ENCODE results near the gene PSMD7. TPM values are rescaled to one million over a fixed set of nuclear protein-coding genes. Genes with fewer than 3 reads are reported as not detected.

Gene PSMD7
- total and polyA plus RNA-seq, 10 of the 15 experiments (the other 5 are each of a cell fraction or from before 2014, with no cell fraction given): 64.3 to 199 (median 100) TPM

DNA sequence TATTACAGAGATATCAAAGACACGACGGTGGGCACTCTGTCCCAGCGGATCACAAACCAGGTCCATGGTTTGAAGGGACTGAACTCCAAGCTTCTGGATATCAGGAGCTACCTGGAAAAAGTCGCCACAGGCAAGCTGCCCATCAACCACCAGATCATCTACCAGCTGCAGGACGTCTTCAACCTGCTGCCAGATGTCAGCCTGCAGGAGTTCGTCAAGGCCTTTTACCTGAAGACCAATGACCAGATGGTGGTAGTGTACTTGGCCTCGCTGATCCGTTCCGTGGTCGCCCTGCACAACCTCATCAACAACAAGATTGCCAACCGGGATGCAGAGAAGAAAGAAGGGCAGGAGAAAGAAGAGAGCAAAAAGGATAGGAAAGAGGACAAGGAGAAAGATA lies 8.7 kb downstream of the PSMD7 start:
- no peak for FAIRE-seq
- H3K4me2 ChIP-seq (ENCODE audit: control insufficient read depth, insufficient read depth): no peak overlapping the region
- no peak for DNase-seq (ENCODE audit: low read depth, low spot score)
- CTCF ChIA-PET: interaction anchor here (0.7 to 2.2 kb wide), 6 partner anchors 11 to 319 kb away, joined by 3 to 7 read pairs (median 3); no protein-coding TSS in a partner anchor
- RAD21 ChIA-PET (ENCODE audit: unreplicated experiment): interaction anchor here (1.3 kb wide), 1 partner anchor 241 kb away, joined by 3 read pairs; no protein-coding TSS in a partner anchor
- POLR2A ChIA-PET: no interaction called here
- H4K20me1 ChIP-seq (ENCODE audit: control insufficient read depth, insufficient read depth): no peaks in the 10 kb centered on the region
- SMC1A ChIA-PET (ENCODE audit: uncharacterized antibody, unreplicated experiment): interaction anchor here (1.0 to 1.6 kb wide), 2 partner anchors 319 to 400 kb away, joined by 3 to 4 read pairs; no protein-coding TSS in a partner anchor
- WGBS (ENCODE audit: insufficient coverage, insufficient replicate concordance, low lambda C conversion rate, missing lambda C conversion rate): 87% methylated on average over 11 of the region's 11 CpGs
- H3K79me2 ChIP-seq (ENCODE audit: control insufficient read depth, insufficient read depth, low read length): no peaks in the 10 kb centered on the region; the same call in 1 of the 2 replicates
- H3K9me3 ChIP-seq (replicated peaks; ENCODE audit: control insufficient read depth, insufficient read depth, low read length): no peaks in the 10 kb centered on the region
- BruUV-seq (replicated peaks): no TSS peak
- TF ChIP-seq ZNF24 (IDR thresholded peaks at IDR 0.05): no peak
- no peak for TF ChIP-seq SREBF1 (IDR thresholded peaks at IDR 0.05; ENCODE audit: low read length)
- TF ChIP-seq TARDBP (IDR thresholded peaks at IDR 0.05; ENCODE audit: borderline replicate concordance): no peak
- no peak for TF ChIP-seq EGR1 (IDR thresholded peaks at IDR 0.05; ENCODE audit: borderline replicate concordance in 1 of 2, low read depth in 2 of 2, low read length in 2 of 2)
- TF ChIP-seq RBBP5 (conservative IDR thresholded peaks at IDR 0.05): no peak
- TF ChIP-seq NR2C2 (IDR thresholded peaks at IDR 0.05; ENCODE audit: borderline replicate concordance, control insufficient read depth, insufficient read length, low read depth): no peak
- no peak for TF ChIP-seq MYB (IDR thresholded peaks at IDR 0.05; ENCODE audit: borderline replicate concordance, low read depth, low read length)
- TF ChIP-seq NFXL1 (IDR thresholded peaks at IDR 0.05; ENCODE audit: borderline replicate concordance): no peak
- TF ChIP-seq, protein P1, sequence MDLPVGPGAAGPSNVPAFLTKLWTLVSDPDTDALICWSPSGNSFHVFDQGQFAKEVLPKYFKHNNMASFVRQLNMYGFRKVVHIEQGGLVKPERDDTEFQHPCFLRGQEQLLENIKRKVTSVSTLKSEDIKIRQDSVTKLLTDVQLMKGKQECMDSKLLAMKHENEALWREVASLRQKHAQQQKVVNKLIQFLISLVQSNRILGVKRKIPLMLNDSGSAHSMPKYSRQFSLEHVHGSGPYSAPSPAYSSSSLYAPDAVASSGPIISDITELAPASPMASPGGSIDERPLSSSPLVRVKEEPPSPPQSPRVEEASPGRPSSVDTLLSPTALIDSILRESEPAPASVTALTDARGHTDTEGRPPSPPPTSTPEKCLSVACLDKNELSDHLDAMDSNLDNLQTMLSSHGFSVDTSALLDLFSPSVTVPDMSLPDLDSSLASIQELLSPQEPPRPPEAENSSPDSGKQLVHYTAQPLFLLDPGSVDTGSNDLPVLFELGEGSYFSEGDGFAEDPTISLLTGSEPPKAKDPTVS (IDR thresholded peaks at IDR 0.05; ENCODE audit: low read depth, low read length): no peak
- no peak for TF ChIP-seq YY1 (IDR thresholded peaks at IDR 0.05; ENCODE audit: low read depth, low read length)
- no peak for TF ChIP-seq TCF3 (IDR thresholded peaks at IDR 0.05; ENCODE audit: borderline replicate concordance, insufficient read depth, low read depth, low read length)
- no peak for TF ChIP-seq CHD2 (IDR thresholded peaks at IDR 0.05; ENCODE audit: borderline replicate concordance, low read depth, low read length)
- TF ChIP-seq IRF3 (IDR thresholded peaks at IDR 0.05): no peak
- no peak for TF ChIP-seq CUX1 (IDR thresholded peaks at IDR 0.05; ENCODE audit: insufficient replicate concordance, low read depth, low read length)
- peaks cover 13 to 50% of the 10 kb centered on the region in 2 experiments for H3K36me3 ChIP-seq (ENCODE audit: control insufficient read depth in 2 of 2, insufficient read depth in 2 of 2, low read length in 1 of 2)
- no peak overlapping the region for H3K9ac ChIP-seq (ENCODE audit: control insufficient read depth, insufficient read depth, low read length)
- intact Hi-C loops (cut with micrococcal nuclease; ENCODE audit: unreplicated experiment) (no loop called here), in situ Hi-C loops (cut with MboI) (loop anchor here (5.0 kb wide), 1 partner anchor 132 kb away; no protein-coding TSS in a partner anchor)
- H3K4me3 ChIP-seq: no peak overlapping the region
- H2AFZ ChIP-seq (ENCODE audit: control insufficient read depth, low read depth, low read length): no peak overlapping the region
- H3K4me1 ChIP-seq (ENCODE audit: control insufficient read depth, insufficient read depth, low read length): no peaks in the 10 kb centered on the region
- no peak overlapping the region for H3K27ac ChIP-seq (ENCODE audit: control insufficient read depth, insufficient read depth)
- H3K27me3 ChIP-seq (replicated peaks in 1 of 2; ENCODE audit: control insufficient read depth in 2 of 2, insufficient read depth in 2 of 2, low read length in 1 of 2): no peaks in the 10 kb centered on the region
- ATAC-seq: no peak
